Activated naive CD8-positive, alpha-beta T cell treated with anti-CD3 and anti-CD28 coated beads, Interleukin-2, amount 10 ng/mL, durations not matched to agents 7 days and 5 days (primary cell): Measurements from ENCODE around the gene RNF43. TPM values are rescaled to one million over a fixed set of nuclear protein-coding genes. Genes with fewer than 3 reads are reported as not detected.

ENCODE experiments used
- ATAC-seq: fragments of 150-1000 bp; cut with Tn5 transposase; one replicate; pipeline ENCODE4 v1.10.0; 2021; ENCODE audit warnings: low read depth, moderate library complexity
- POLR2A ChIA-PET: fragments of 350-600 bp; sonication (Branson Sonifier 250); formaldehyde crosslinking; loops from one replicate; lab custom pipeline; 2021; ENCODE audit warnings: antibody characterized with exemption; lab: Charles Lee
- DNase-seq: peaks from one replicate; pipeline ENCODE4 v3.0.0; 2021
- H3K27ac Mint-ChIP-seq: one replicate; pipeline ENCODE4 v1.8.0; 2022; ENCODE audit warnings: mild to moderate bottlenecking, mixed read lengths
- H3K27me3 Mint-ChIP-seq: one replicate; pipeline ENCODE4 v1.8.0; 2022; ENCODE audit warnings: mild to moderate bottlenecking, moderate library complexity, mixed read lengths
- H3K36me3 Mint-ChIP-seq: one replicate; pipeline ENCODE4 v1.8.0; 2021; ENCODE audit warnings: mild to moderate bottlenecking, mixed read lengths
- H3K4me1 Mint-ChIP-seq: one replicate; pipeline ENCODE4 v1.8.0; 2021; ENCODE audit warnings: mixed read lengths
- H3K4me3 Mint-ChIP-seq: one replicate; pipeline ENCODE4 v1.8.0; 2022; ENCODE audit warnings: mild to moderate bottlenecking, moderate library complexity, mixed read lengths
- H3K9me3 Mint-ChIP-seq: one replicate; pipeline ENCODE4 v1.8.0; 2021; ENCODE audit warnings: mixed read lengths
- total RNA-seq, 2 experiments: library from RNA; stranded (reverse); gene quantifications; one replicate each; pipeline ENCODE4 v1.2.3, GENCODE V29; 2021

The RNF43 gene
- total RNA-seq, 2 experiments from 2014 or later: 0.72 TPM; not detected in 1

DNA sequence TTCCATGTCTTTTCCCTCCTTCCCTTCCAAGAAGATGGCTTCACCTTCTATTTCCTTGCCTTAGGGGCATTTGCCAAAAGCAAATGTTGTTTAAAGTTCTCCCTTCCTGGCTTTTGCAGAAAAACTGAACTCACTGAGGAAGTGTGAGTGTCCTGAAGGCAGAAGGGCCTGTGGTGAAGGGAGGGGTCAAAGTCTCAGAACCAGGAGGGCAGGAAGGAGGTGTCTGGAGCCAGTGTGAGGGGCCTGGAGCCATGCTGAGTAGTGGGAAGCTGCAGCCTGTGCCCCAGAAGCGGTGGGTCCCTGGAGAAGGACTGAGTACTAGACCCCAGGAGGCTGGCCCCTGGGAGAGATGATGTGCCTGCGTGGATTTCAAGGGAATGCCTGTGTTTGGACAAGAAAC lies 41.5 kb downstream of the RNF43 start:
- no peaks in the 10 kb centered on the region for H3K9me3 Mint-ChIP-seq
- POLR2A ChIA-PET: no interaction called here
- no peak overlapping the region for H3K27ac Mint-ChIP-seq
- H3K4me1 Mint-ChIP-seq: peaks cover 44% of the 10 kb centered on the region
- DNase-seq: no peak
- H3K36me3 Mint-ChIP-seq: no peaks in the 10 kb centered on the region
- H3K27me3 Mint-ChIP-seq: no peaks in the 10 kb centered on the region
- no peak overlapping the region for H3K4me3 Mint-ChIP-seq
- no peak for ATAC-seq

DNA sequence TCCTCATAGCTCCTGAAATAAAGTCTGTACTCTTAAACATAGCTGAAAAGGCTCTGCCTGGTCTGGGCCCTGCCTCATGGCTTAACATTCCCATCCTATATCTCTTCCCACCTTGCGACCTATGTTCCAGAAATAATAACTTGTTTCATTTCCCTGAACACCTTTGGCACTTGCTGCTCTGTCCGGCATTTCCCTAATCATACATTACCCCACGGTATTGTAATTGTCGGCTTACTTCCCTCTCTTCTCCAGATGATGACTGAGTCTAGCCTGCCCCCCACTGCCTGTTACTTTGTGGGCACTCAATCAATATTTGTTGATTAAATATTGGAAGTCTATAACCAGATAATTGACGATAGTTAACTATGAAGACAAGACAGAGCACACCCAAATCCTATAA lies 42.1 kb downstream of the RNF43 start:
- Mint-ChIP-seq H3K36me3 (no peaks in the 10 kb centered on the region), H3K4me3 (no peak overlapping the region), H3K27ac (no peak overlapping the region), H3K4me1 (peaks cover 41% of the 10 kb centered on the region), H3K27me3 (no peaks in the 10 kb centered on the region), H3K9me3 (no peaks in the 10 kb centered on the region)
- DNase-seq: no peak
- ATAC-seq: no peak
- POLR2A ChIA-PET: no interaction called here

DNA sequence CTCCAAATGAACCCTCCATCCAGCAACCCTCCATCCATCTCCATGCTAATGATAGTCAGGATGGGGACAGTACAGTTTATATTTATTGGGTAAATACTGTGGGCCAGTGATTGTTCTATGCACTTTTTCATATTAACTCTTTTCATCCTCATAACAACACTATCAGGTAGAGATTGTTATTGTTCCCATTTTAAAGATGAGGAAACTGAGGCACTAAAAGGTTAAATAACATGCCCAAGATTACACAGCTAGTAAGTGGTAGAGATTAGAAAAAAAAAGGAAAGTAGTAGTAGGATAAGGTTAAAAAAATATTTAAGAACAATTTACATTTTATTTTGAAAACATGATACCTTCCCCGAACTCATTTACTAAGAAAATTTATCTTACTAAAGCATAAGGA lies 43.4 kb downstream of the RNF43 start:
- H3K9me3 Mint-ChIP-seq: no peaks in the 10 kb centered on the region
- H3K4me3 Mint-ChIP-seq: no peak overlapping the region
- H3K27ac Mint-ChIP-seq: no peak overlapping the region
- ATAC-seq (no peak), DNase-seq (no peak)
- no peaks in the 10 kb centered on the region for H3K27me3 Mint-ChIP-seq
- no peaks in the 10 kb centered on the region for H3K36me3 Mint-ChIP-seq
- POLR2A ChIA-PET: interaction anchor here (0.7 kb wide), 1 partner anchor 57 kb away, joined by 3 read pairs; no protein-coding TSS in a partner anchor
- peaks cover 34% of the 10 kb centered on the region for H3K4me1 Mint-ChIP-seq

DNA sequence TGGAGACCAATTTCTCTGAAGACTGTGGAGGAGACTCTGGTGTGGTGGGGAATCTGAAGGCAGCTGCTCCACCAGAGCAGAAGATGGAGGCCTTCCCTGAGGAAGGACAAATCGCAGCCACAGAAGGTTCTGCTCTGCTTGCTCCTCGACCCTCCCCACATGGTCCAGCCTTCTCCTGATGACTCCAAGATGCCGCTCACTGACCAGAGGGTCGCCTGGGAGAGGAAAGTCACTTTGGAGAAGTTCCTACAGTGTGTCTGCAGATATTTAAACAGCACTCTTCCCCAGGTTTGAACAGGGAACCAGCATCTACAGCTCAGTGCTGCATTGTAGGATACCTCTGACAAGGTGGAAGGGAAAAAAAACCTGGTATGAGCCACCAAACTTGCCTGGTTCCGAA lies 44.3 kb downstream of the RNF43 start:
- Mint-ChIP-seq H3K9me3 (no peaks in the 10 kb centered on the region), H3K36me3 (no peaks in the 10 kb centered on the region), H3K4me1 (peaks cover 31% of the 10 kb centered on the region), H3K27ac (no peak overlapping the region), H3K27me3 (no peaks in the 10 kb centered on the region), H3K4me3 (no peak overlapping the region)
- ATAC-seq (no peak), DNase-seq (no peak)
- POLR2A ChIA-PET: interaction anchor here (2.2 kb wide), 1 partner anchor 21 kb away, joined by 8 read pairs; the partner anchor contains the start of gene SUPT4H1

DNA sequence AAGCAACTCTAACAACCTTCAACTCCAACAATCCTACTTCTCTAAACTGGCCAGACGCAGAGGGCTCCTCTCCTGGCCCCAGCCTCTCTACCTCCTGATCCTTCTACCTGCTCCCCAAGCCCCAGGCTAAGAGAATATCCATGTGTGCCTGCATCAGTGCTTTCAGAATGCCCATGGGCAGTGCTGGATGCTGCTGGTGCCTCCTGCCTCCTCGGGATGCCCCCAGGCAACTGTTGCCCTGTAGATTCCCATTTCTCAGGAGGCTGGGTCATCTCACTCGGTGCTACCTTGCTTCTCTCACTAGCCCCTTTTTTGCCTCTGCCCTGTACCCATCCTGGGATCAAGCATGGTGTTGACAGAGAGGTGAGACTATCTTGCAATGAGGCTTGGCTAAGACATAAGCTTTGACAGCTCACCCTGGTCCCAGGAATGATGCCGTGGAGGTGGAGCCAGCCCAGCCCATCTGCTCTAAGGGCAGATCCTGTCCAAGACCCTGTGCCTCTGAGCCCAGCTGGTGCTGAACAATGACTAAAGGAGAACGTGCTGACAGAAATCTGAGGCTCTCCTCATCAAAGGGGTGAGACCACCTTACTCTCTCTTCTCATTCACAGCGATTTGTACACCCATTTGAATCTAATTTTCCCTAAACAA lies 45.9 kb downstream of the RNF43 start:
- H3K9me3 Mint-ChIP-seq: no peaks in the 10 kb centered on the region

DNA sequence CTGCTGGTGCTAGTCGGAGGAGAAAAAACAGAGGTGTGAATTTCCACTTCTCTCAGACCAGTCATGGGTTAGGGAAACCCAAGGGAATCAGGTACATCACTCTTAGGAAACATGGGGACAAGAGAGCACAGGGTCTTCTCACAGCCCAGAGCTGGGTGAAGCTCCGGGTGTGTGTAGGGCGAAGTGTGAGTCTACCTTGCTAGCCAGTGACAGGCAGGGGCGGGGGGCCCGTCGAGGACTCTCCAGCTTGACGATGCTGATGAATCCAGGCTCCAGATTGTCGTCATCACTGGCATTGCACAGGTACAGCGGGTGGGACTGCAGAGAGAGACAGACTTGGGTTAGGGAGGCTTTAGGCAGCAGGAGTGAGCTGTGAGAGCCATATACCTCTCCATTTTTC lies 46.6 kb downstream of the RNF43 start:
- no peaks in the 10 kb centered on the region for H3K36me3 Mint-ChIP-seq
- H3K27ac Mint-ChIP-seq: peak overlapping the region; percentile 37
- no peak for ATAC-seq
- no peak overlapping the region for H3K4me3 Mint-ChIP-seq
- DNase-seq: no peak
- no peaks in the 10 kb centered on the region for H3K9me3 Mint-ChIP-seq
- H3K4me1 Mint-ChIP-seq: peaks cover 20% of the 10 kb centered on the region
- POLR2A ChIA-PET: interaction anchor here (2.2 kb wide), 1 partner anchor 18 kb away, joined by 8 read pairs; the partner anchor contains the start of gene SUPT4H1
- H3K27me3 Mint-ChIP-seq: no peaks in the 10 kb centered on the region

More for the DNA sequence above, 45.9 kb downstream of the RNF43 start:
- no peak overlapping the region for H3K4me3 Mint-ChIP-seq
- POLR2A ChIA-PET: interaction anchor here (2.2 kb wide), 1 partner anchor 19 kb away, joined by 8 read pairs; the partner anchor contains the start of gene SUPT4H1
- ATAC-seq (no peak), DNase-seq (no peak)
- no peaks in the 10 kb centered on the region for H3K36me3 Mint-ChIP-seq
- H3K27ac Mint-ChIP-seq: no peak overlapping the region
- H3K4me1 Mint-ChIP-seq: peaks cover 22% of the 10 kb centered on the region
- H3K27me3 Mint-ChIP-seq: no peaks in the 10 kb centered on the region

DNA sequence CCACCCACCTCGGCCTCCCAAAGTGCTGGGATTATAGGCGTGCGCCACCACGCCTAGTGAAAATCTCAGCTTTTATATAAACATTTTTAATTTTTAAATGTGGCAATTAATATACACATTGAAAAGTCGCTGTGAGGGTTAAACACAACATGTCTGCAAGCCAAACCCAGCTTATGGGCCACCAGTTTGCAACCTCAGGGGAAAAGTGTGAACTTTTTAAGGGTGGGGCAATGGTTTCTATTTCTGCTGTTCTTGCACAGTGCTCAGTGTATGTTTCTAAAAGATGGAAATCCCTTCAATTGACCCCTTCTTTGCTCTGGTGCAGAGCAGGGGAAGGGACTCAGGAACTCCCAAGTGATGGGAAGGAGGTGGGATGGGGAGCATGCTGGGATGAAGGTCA lies 47.0 kb downstream of the RNF43 start:
- no peaks in the 10 kb centered on the region for H3K9me3 Mint-ChIP-seq
- peak overlapping the region; percentile 37 for H3K27ac Mint-ChIP-seq
- POLR2A ChIA-PET: no interaction called here
- no peak for DNase-seq
- ATAC-seq: no peak
- no peak overlapping the region for H3K4me3 Mint-ChIP-seq
- H3K27me3 Mint-ChIP-seq: no peaks in the 10 kb centered on the region
- peaks cover 17% of the 10 kb centered on the region for H3K4me1 Mint-ChIP-seq
- H3K36me3 Mint-ChIP-seq: no peaks in the 10 kb centered on the region

DNA sequence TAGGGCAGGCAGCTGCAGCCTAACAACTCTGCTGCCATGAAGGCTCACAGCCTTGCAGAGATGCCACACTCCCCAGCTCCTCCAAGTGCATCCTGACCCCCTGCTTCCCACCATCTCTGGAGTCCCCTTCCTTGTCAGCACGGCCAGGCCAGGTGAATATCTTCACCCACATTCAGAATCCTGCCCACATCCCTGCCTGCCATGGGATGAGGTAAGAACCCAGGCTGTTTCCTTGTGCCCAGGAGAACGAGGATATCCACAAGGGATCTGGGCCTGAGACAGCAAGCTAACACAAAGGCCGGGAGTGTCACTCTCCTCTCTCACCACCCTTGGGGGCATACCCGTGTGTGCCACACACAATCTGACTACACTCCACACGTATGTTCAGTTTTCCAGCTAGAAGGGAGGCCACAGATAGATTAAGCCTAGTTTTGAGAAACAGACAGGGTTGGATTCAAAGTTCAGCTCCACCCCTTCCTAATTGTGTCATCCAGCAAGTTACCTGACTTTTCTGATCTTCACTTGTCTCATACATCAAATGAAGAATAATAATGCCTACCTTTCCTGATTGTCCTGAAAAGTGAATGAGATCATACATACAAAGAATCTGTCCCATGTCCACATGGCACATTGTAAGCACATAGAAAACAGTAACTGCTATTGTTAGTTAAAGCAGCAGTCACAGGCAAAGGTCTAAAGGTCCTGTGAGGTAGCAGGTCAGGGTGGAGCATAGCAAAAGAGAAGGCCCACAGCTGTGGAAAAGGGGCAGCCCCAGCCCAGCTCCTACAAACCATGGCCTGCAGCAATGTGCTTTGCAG lies 47.9 kb downstream of the RNF43 start:
- POLR2A ChIA-PET: interaction anchor here (0.6 to 1.3 kb wide), 2 partner anchors 9 to 25 kb away, joined by 3 read pairs; no protein-coding TSS in a partner anchor
- H3K36me3 Mint-ChIP-seq: no peaks in the 10 kb centered on the region
- no peak for ATAC-seq
- H3K4me1 Mint-ChIP-seq: peaks cover 16% of the 10 kb centered on the region
- peak overlapping the region; percentile 9 for H3K27ac Mint-ChIP-seq
- H3K4me3 Mint-ChIP-seq: no peak overlapping the region
- no peaks in the 10 kb centered on the region for H3K27me3 Mint-ChIP-seq
- no peak for DNase-seq
- H3K9me3 Mint-ChIP-seq: no peaks in the 10 kb centered on the region

DNA sequence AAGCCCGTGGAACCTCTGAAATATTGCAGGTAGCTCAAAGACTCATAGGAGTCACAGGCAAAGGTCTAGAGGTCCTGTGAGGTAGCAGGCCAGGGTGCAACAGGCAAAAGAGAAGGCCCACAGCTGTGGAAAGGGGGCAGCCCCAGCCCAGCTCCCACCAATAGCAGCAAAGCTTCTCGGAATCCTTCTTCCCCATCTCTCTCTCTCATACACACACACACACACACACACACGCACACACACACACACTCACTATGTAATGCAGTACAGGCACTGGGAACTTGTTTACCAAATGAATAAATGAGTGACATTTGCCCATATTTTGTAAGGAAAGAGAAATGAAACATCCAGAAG lies 48.5 kb downstream of the RNF43 start:
- Mint-ChIP-seq H3K27me3 (no peaks in the 10 kb centered on the region), H3K27ac (no peak overlapping the region), H3K9me3 (no peaks in the 10 kb centered on the region), H3K36me3 (no peaks in the 10 kb centered on the region), H3K4me1 (peaks cover 16% of the 10 kb centered on the region), H3K4me3 (no peak overlapping the region)
- POLR2A ChIA-PET: interaction anchor here (0.8 to 1.3 kb wide), 2 partner anchors 8 to 9 kb away, joined by 3 read pairs; no protein-coding TSS in a partner anchor
- no peak for DNase-seq
- ATAC-seq: no peak

Other genes with a start within 250 kb of the RNF43 start
- gene EPX, start 224.8 kb downstream of the RNF43 start, total RNA-seq: not detected
- 10 to 100 TPM; 23.0 to 26.5 TPM for gene MKS1, start 198.3 kb downstream of the RNF43 start, total RNA-seq
- not detected for gene LPO, start 178.9 kb downstream of the RNF43 start, total RNA-seq
- gene MPO, start 136.6 kb downstream of the RNF43 start, total RNA-seq: not detected
- gene TSPOAP1, start 88.7 kb downstream of the RNF43 start, total RNA-seq: 10 to 100 TPM; 70.6 to 77.7 TPM
- 10 to 100 TPM; 66.4 to 70.2 TPM for gene SUPT4H1, start 65.3 kb downstream of the RNF43 start, total RNA-seq
- under 1 TPM; 0.47 to 0.60 TPM for gene HSF5, start 70.9 kb upstream of the RNF43 start, total RNA-seq
- gene MTMR4, start 97.1 kb upstream of the RNF43 start, total RNA-seq: 10 to 100 TPM; 50.5 to 50.8 TPM